CD14-positive monocyte (primary cell): ENCODE results near the gene RBMS3. TPM values are rescaled to one million over a fixed set of nuclear protein-coding genes. Genes with fewer than 3 reads are reported as not detected.

Experiments
- DNase-seq, 3 donors: peaks; one replicate each; pipeline ENCODE4 v3.0.0-alpha.2; 2011 to 2022
- H2AFZ ChIP-seq: 2 replicates; pipeline ENCODE4 v1.6.0; 2012; ENCODE audit warnings: mild to moderate bottlenecking, low read depth, low read length, inconsistent platforms; ENCODE audit not compliant: insufficient read depth, poor library complexity, severe bottlenecking
- H3K27ac ChIP-seq, 2 donors: 1 replicate in 1 of 2; 2 replicates in 1 of 2; pipeline ENCODE4 v1.5.1; 2012 to 2013; ENCODE audit warnings: low read length in 2 of 2, control low read depth in 1 of 2, inconsistent platforms in 1 of 2, low read depth in 1 of 2, mild to moderate bottlenecking in 1 of 2
- H3K27me3 ChIP-seq, 2 donors: one replicate each; pipeline versions ENCODE4 v1.6.0 to v1.6.1; 2011 to 2013; ENCODE audit warnings: low read length in 2 of 2; ENCODE audit not compliant: control insufficient read depth in 2 of 2, insufficient read depth in 2 of 2
- H3K36me3 ChIP-seq, 2 donors: replicated peaks in 1 of 2; 1 replicate in 1 of 2; 2 replicates in 1 of 2; pipeline versions ENCODE4 v1.5.1 to v1.6.1; 2012 to 2013; ENCODE audit warnings: low read length in 2 of 2, control low read depth in 1 of 2, inconsistent platforms in 1 of 2, mild to moderate bottlenecking in 1 of 2; ENCODE audit not compliant: insufficient read depth in 2 of 2, control insufficient read depth in 1 of 2
- H3K4me1 ChIP-seq, 2 donors: 1 replicate in 1 of 2; 2 replicates in 1 of 2; pipeline versions ENCODE4 v1.5.1 to v1.6.1; 2012 to 2013; ENCODE audit warnings: low read length in 2 of 2, control low read depth in 1 of 2, inconsistent platforms in 1 of 2, mild to moderate bottlenecking in 1 of 2, moderate library complexity in 1 of 2; ENCODE audit not compliant: insufficient read depth in 2 of 2, control insufficient read depth in 1 of 2
- H3K4me2 ChIP-seq: replicated peaks from 2 replicates; pipeline ENCODE3; 2012; ENCODE audit warnings: low read length, moderate library complexity, mild to moderate bottlenecking; ENCODE audit not compliant: poor library complexity, severe bottlenecking; ENCODE audit errors: extremely low read depth
- H3K4me3 ChIP-seq, 3 experiments: fragments of 200-600 bp in 1 of 3; sonication (generic) in 1 of 3; replicated peaks in 1 of 3; 1 replicate in 2 of 3; 2 replicates in 1 of 3; pipeline ENCODE4 v1.5.1; 2011 to 2013; ENCODE audit warnings: low read length in 3 of 3, mild to moderate bottlenecking in 3 of 3, control low read depth in 2 of 3, low read depth in 2 of 3, inconsistent platforms in 1 of 3, moderate library complexity in 1 of 3
- H3K79me2 ChIP-seq: 2 replicates; pipeline ENCODE4 v1.6.0; 2012; ENCODE audit warnings: mild to moderate bottlenecking, control low read depth, inconsistent platforms, low read length, moderate library complexity; ENCODE audit not compliant: insufficient read depth
- H3K9ac ChIP-seq: 2 replicates; pipeline ENCODE4 v1.6.0; 2017; ENCODE audit warnings: low read length, mild to moderate bottlenecking; ENCODE audit not compliant: insufficient read depth, poor library complexity, severe bottlenecking
- H3K9me3 ChIP-seq, 2 donors: replicated peaks in 1 of 2; 1 replicate in 1 of 2; 2 replicates in 1 of 2; pipeline versions ENCODE4 v1.5.1 to v1.6.1; 2012 to 2013; ENCODE audit warnings: low read length in 2 of 2, control low read depth in 1 of 2; ENCODE audit not compliant: control insufficient read depth in 1 of 2, insufficient read depth in 1 of 2
- H4K20me1 ChIP-seq: 2 replicates; pipeline ENCODE4 v1.6.0; 2012; ENCODE audit warnings: mild to moderate bottlenecking, low read length, control low read depth, moderate library complexity; ENCODE audit not compliant: insufficient read depth
- H3K27ac Mint-ChIP-seq, 7 donors: one replicate each; pipeline ENCODE4 v1.8.0; 2020; ENCODE audit warnings: mild to moderate bottlenecking in 7 of 7, mixed read lengths in 7 of 7, moderate library complexity in 6 of 7, inconsistent platforms in 2 of 7
- H3K27me3 Mint-ChIP-seq, 3 donors: one replicate each; pipeline ENCODE4 v1.8.0; 2021 to 2022; ENCODE audit warnings: low read depth in 3 of 3, mild to moderate bottlenecking in 3 of 3, mixed read lengths in 3 of 3, moderate library complexity in 3 of 3, inconsistent platforms in 1 of 3
- H3K36me3 Mint-ChIP-seq, 2 donors: one replicate each; pipeline ENCODE4 v1.8.0; 2020; ENCODE audit warnings: mixed read lengths in 2 of 2, inconsistent platforms in 1 of 2, mild to moderate bottlenecking in 1 of 2
- H3K4me1 Mint-ChIP-seq: one replicate; pipeline ENCODE4 v1.8.0; 2020; ENCODE audit warnings: mild to moderate bottlenecking, mixed read lengths
- H3K4me3 Mint-ChIP-seq, 2 donors: one replicate each; pipeline ENCODE4 v1.8.0; 2020; ENCODE audit warnings: mild to moderate bottlenecking in 2 of 2, mixed read lengths in 2 of 2, moderate library complexity in 1 of 2
- H3K9me3 Mint-ChIP-seq, 7 donors: one replicate each; pipeline ENCODE4 v1.8.0; 2020 to 2022; ENCODE audit warnings: mixed read lengths in 7 of 7, mild to moderate bottlenecking in 6 of 7, moderate library complexity in 6 of 7, inconsistent platforms in 2 of 7
- CTCF ChIP-seq: fragments of 200-600 bp; IDR thresholded peaks from one replicate; pipeline ENCODE4 v1.8.0; 2022; ENCODE audit warnings: antibody characterized with exemption, mild to moderate bottlenecking
- WGBS: methylation state at CpG from one replicate; pipeline ENCODE4 v1.1.5; 2013; ENCODE audit warnings: missing lambda C conversion rate; ENCODE audit not compliant: insufficient coverage; 5-methylcytosine and 5-hydroxymethylcytosine counted together
- intact Hi-C, 2 donors: fragments of 100-400 bp; cut with micrococcal nuclease; formaldehyde crosslinking; loops; one replicate each; pipeline versions ENCODE4 v1.15.0 to v1.15.1; 2023
- polyA plus RNA-seq, 3 donors: library from polyadenylated mRNA; depleted of rRNA in 1 of 3; unstranded in 2 of 3; stranded (reverse) in 1 of 3; fragments of 300-500 nt in 2 of 3; fragments of >200 nt in 1 of 3; fragmentation: Illumina TruSeq in 2 of 3; gene quantifications; 1 replicate in 2 of 3; 2 replicates in 1 of 3; pipeline ENCODE4 v1.2.3, GENCODE V29; 2012 to 2021

Gene RBMS3
- polyA plus RNA-seq, 3 donors = not detected

- TF ChIP-seq CTCF = no peak
- H3K9ac ChIP-seq = no peak overlapping the region
- H3K4me2 ChIP-seq = no peak overlapping the region
- Mint-ChIP-seq H3K9me3 (peaks cover 0 to 2% (median 0%) of the 10 kb centered on the region in 7 donors), H3K27me3 (peaks cover 2 to 6% (median 5%) of the 10 kb centered on the region in 3 donors), H3K36me3 (no peaks in the 10 kb centered on the region), H3K4me1 (peaks cover 8% of the 10 kb centered on the region), H3K27ac (peak overlapping the region in 1 of 7 donors; percentile 34), H3K4me3 (no peak overlapping the region)
- H2AFZ ChIP-seq = no peak overlapping the region
- no peaks in the 10 kb centered on the region for H3K79me2 ChIP-seq
- no peak for DNase-seq
- no peak overlapping the region for H3K4me3 ChIP-seq
- peaks cover 0 to 2% of the 10 kb centered on the region in 2 donors for H3K27me3 ChIP-seq
- H3K4me1 ChIP-seq = peaks cover 5 to 10% of the 10 kb centered on the region in 2 donors
- H3K27ac ChIP-seq = no peak overlapping the region
- WGBS = 83% methylated on average over 3 of the region's 4 CpGs
- no peaks in the 10 kb centered on the region for H3K36me3 ChIP-seq
- no peaks in the 10 kb centered on the region for H3K9me3 ChIP-seq
- no peaks in the 10 kb centered on the region for H4K20me1 ChIP-seq
- intact Hi-C loops = no loop called here
Observed at GRCh38 chr3:29773481-29773880, 492.6 kb downstream of the RBMS3 start.

- Histone ChIP-seq H3K4me2 (no peak overlapping the region), H3K79me2 (no peaks in the 10 kb centered on the region), H3K9ac (no peak overlapping the region), H3K4me1 (peaks cover 5 to 10% of the 10 kb centered on the region in 2 donors), H3K9me3 (no peaks in the 10 kb centered on the region), H3K36me3 (no peaks in the 10 kb centered on the region), H3K4me3 (no peak overlapping the region), H3K27ac (no peak overlapping the region), H3K27me3 (peaks cover 0 to 10% of the 10 kb centered on the region in 2 donors), H2AFZ (no peak overlapping the region), H4K20me1 (no peaks in the 10 kb centered on the region)
- WGBS = 90% methylated on average over 2 of the region's 5 CpGs
- no peak overlapping the region for H3K4me3 Mint-ChIP-seq
- no peak for DNase-seq
- intact Hi-C loops = no loop called here
- peaks cover 0 to 2% (median 0%) of the 10 kb centered on the region in 7 donors for H3K9me3 Mint-ChIP-seq
- TF ChIP-seq CTCF = no peak
- no peak overlapping the region for H3K27ac Mint-ChIP-seq
- H3K36me3 Mint-ChIP-seq = no peaks in the 10 kb centered on the region
- peaks cover 8% of the 10 kb centered on the region for H3K4me1 Mint-ChIP-seq
- peaks cover 2 to 8% (median 3%) of the 10 kb centered on the region in 3 donors for H3K27me3 Mint-ChIP-seq
Observed at GRCh38 chr3:29775340-29775739, 494.5 kb downstream of the RBMS3 start.
